K562 (cell line): ENCODE results near the gene GGPS1. TPM values are rescaled to one million over a fixed set of nuclear protein-coding genes. Genes with fewer than 3 reads are reported as not detected.
A peak's percentile ranks its signal among the peaks of the same experiment; 100 is the strongest.

Experiments used
- CAMTA2 ChIP-seq: fragments of 250-450 bp; sonication (Bioruptor Pico); conservative IDR thresholded peaks from 2 replicates; pipeline ENCODE4 v1.5.1; 2022
- DACH1 ChIP-seq: fragments of 450-650 bp; IDR thresholded peaks from 2 replicates; pipeline ENCODE4 v1.6.1; 2018; ENCODE audit not compliant: partially characterized antibody
- JUND ChIP-seq, 2 experiments: IDR thresholded peaks; 2 replicates in 1 of 2; 3 replicates in 1 of 2; pipeline ENCODE4 v1.6.1; 2011; ENCODE audit warnings: borderline replicate concordance in 2 of 2, low read depth in 2 of 2, low read length in 2 of 2, improper control_type of control experiment in 1 of 2, missing biosample characterization in 1 of 2, missing genetic modification characterization in 1 of 2, missing genetic modification reagents in 1 of 2
- ZNF140 ChIP-seq: fragments of 250-450 bp; sonication (Bioruptor Pico); IDR thresholded peaks from 2 replicates; pipeline ENCODE4 v1.8.0; 2021; ENCODE audit warnings: moderate library complexity, mild to moderate bottlenecking, inconsistent platforms
- ZNF318 ChIP-seq, 2 experiments: fragments of 450-650 bp; IDR thresholded peaks; 2 replicates each; pipeline ENCODE4 v1.6.1; 2016; ENCODE audit warnings: mild to moderate bottlenecking in 2 of 2, borderline replicate concordance in 1 of 2, low read depth in 1 of 2, moderate library complexity in 1 of 2
- ZNF75A ChIP-seq: fragments of 450-650 bp; formaldehyde crosslinking; IDR thresholded peaks from 2 replicates; pipeline ENCODE4 v1.4.0; 2020; ENCODE audit warnings: mild to moderate bottlenecking
- polyA plus RNA-seq, 8 experiments: library from polyadenylated mRNA; depleted of rRNA in 4 of 8; stranded (reverse) in 5 of 8; unstranded in 3 of 8; fragments of >200 nt; fragmentation: Nextera tagmentation in 2 of 8; fragmentation: Illumina TruSeq in 1 of 8; extraction: Ambion mirVana in 2 of 8; extraction: Trizol in 1 of 8; gene quantifications; 2 replicates each; pipeline versions ENCODE4 v1.2.1 to v1.2.3, GENCODE V29; 2011 to 2014; ENCODE audit warnings: inconsistent platforms in 1 of 8, missing spikeins in 1 of 8
- total RNA-seq, 7 experiments: library from RNA; depleted of rRNA in 6 of 7; stranded (reverse); fragments of >200 nt in 6 of 7; fragmentation: Illumina TruSeq in 2 of 7; extraction: Trizol in 2 of 7; gene quantifications; 2 replicates each; pipeline versions ENCODE4 v1.2.1 to v1.2.3, GENCODE V29; 2011 to 2021; ENCODE audit warnings: low replicate concordance in 1 of 7

GGPS1 gene
- total and polyA plus RNA-seq, 9 of the 15 experiments (the other 6 are each of a cell fraction or from before 2014, with no cell fraction given) = 18.8 to 104 (median 56.3) TPM

GRCh38 chr1:235297579-235297978 lies 30.8 kb upstream of the GGPS1 start (continued):
- TF ChIP-seq ZNF140 = no peak
- TF ChIP-seq JUND (IDR thresholded peaks at IDR 0.05; ENCODE audit: borderline replicate concordance, low read depth, low read length) = no peak
- TF ChIP-seq JUND (tag; IDR thresholded peaks at IDR 0.05; ENCODE audit: borderline replicate concordance, low read depth, low read length) = no peak
- TF ChIP-seq ZNF75A (CRISPR knock-in tag) = peak; percentile 94
- no peak for TF ChIP-seq CAMTA2
- no peak for TF ChIP-seq DACH1
- no peak for TF ChIP-seq ZNF318 (IDR thresholded peaks at IDR 0.05; ENCODE audit: borderline replicate concordance in 1 of 2, low read depth in 1 of 2)
